ENCODE results near the gene LPP. TPM values are rescaled to one million over a fixed set of nuclear protein-coding genes. Genes with fewer than 3 reads are reported as not detected.

The LPP gene
- total RNA-seq, 1 experiment from 2014 or later: 22.1 TPM

DNA sequence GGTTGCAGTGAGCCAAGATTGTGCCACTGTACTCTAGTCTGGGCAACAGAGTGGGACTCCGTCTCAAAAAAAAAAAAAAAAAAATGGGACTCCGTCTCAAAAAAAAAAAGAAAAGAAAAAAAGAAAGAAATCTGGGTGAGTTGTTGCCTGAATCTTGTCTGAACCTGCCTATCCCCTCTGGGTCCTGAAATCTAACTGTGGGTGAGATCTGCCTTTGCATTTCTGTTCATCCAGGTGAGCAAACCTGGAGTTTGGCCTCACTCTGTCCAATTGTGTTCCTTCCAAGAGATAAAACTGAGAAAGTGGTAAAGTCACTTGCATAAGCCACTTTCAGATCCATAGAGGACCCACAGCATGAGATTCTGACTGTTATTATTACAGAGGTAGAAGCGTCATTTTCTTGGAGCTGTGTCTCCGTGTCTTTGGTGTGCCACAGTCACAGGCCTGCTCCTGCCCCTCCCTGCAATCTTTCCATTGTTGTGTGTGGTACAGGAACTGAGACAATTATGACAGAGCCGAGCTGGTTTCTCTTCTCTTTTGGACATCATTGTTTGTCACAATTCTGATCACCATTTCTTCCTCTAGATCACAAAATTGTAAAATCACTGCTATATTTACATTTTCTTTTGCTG is 235.9 kb downstream of the LPP start:
- no peak for DNase-seq (ENCODE audit: extremely low read depth, low read depth)

DNA sequence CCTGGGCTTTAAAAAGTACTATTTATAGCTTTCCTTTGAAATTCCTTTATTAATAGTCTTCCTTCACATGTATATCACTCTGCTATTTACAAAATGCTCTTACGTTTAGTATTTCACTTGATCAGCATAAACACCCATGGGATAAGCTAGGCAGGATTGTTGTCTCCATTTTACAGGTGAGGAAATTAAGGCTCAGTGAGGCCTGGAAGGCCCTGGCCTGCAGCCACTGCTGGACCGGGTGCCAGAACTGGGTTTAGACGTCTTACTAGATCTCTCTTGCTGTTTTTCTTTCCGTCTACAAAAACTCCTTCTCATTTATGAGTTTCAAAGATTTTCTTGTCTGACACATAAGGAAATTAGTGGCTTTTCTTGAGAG is 236.4 kb downstream of the LPP start:
- DNase-seq (ENCODE audit: extremely low read depth, low read depth): no peak

DNA sequence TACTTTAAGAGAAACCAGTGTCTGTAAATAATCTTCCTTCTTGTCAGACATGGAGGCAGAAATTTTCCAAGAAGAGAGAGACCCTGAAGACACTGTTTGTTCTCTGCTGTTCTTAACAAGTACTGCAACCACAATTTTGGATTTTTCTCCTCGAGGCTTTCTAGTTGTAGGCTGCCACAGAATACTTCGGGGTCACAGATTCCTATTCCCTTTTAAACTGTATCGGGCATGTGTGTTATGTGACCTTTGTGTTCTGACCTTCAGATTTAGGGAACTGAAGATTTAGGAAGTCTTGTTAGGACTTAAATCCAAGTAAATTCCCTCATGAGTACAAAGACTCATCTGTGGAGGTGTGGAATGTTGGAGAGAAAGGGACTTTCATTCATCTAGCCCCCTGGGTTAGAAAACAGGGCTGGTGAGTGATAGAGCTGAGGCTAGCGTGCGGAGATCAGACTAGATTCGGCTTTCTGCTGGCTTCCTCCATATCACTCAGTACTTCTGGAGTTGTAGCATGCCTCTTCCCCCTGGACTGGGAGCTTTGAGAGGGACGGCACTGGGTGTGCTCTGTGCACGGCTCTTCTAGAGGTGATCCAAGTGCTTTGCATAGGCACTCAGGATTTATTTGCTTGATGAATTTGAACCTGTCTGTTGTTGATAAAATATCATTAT is 237.0 kb downstream of the LPP start:
- DNase-seq (ENCODE audit: extremely low read depth, low read depth): no peak

DNA sequence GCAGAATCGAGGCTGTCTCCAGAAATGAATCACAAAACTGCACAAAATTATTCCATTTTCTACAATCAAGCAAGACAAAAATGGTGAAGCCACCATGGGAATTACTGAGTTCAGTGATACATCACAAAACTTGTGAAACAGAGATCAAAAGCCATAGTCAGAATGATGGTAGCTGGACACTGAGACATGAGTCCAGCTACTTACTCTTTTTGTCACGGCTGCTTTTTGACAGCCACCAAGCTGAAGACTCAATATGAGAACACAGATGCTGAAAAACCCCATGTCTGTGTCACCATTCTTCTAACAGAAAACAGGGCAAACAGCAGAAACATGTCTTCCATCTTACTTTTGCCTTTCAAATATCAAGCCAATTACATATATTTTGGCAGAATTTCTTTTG is 237.6 kb downstream of the LPP start:
- no peak for DNase-seq (ENCODE audit: extremely low read depth, low read depth)

DNA sequence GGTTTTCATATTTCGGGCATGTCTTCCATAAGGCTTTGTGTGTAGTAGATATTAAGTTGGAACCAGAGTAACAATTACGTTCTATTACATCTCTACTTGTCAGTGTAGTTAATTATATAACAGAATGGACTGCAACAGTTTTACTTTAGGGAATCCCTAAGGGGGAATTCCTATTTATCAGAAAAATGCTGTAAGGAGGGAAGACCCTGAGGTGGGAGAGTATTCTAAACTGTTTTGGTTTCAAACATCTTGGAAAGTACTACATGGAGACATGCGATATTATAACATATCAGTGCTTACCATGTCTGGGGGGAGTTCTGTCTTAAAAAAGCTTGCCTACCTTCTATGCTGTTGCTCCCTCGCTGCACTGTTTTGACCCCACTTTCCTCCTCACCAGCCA is 238.1 kb downstream of the LPP start:
- DNase-seq (ENCODE audit: extremely low read depth, low read depth): no peak

DNA sequence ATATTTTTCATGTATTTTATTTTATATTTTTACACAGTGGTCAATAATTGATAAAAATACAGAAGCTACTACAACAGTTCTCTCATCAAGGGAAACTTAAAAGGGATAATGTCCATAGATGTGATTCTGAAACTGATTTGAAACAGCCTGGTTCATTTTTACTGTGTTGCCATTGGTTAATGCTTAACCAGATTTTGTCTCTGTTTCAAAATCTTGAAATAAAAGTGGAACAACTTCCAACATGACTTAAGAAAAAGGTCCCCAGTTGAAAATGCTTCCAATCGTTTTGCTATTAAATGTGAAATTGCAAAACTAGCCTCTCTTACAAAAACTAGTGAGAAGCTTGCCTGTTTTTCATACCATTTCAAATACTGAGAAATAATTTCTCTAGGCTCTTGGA is 240.7 kb downstream of the LPP start:
- no peak for DNase-seq (ENCODE audit: extremely low read depth, low read depth)

DNA sequence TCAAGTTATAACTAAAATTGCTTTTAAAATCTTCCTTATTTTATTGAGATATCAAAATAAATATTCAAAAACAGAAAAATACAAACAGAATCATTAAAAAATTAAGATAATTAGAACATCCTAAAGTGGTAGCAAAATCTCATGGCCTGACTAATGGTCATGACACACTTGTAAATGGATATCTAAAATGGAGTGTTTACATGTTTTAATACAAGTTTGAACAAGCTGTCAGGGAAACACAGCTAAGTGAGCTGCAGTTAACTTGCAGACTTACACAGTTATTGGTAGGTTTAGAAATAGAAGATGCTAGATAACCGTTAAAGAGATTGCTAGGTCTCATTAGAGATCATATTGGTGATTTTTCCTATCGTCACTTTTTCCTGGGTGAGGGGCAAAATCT is 242.3 kb downstream of the LPP start:
- no peak for DNase-seq (ENCODE audit: extremely low read depth, low read depth)

DNA sequence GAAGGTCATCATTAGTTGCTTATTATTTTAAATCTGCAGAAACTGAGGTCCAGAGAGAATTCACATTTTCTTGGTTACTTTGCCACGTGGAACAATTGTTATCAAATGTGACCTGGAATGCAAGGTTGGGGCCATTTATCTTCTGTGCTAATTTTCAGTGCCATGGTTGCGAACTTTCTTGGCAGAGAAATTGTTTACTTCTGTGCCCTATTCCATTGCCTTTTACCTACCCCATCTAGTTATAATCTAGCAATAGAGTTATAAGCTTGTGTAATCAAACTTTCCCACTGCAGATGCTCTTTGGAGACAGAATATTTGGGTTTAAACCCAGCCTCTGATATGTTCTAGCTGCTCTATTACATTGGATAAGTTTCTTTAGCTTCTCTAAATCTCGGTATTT is 242.9 kb downstream of the LPP start:
- DNase-seq (ENCODE audit: extremely low read depth, low read depth): no peak

DNA sequence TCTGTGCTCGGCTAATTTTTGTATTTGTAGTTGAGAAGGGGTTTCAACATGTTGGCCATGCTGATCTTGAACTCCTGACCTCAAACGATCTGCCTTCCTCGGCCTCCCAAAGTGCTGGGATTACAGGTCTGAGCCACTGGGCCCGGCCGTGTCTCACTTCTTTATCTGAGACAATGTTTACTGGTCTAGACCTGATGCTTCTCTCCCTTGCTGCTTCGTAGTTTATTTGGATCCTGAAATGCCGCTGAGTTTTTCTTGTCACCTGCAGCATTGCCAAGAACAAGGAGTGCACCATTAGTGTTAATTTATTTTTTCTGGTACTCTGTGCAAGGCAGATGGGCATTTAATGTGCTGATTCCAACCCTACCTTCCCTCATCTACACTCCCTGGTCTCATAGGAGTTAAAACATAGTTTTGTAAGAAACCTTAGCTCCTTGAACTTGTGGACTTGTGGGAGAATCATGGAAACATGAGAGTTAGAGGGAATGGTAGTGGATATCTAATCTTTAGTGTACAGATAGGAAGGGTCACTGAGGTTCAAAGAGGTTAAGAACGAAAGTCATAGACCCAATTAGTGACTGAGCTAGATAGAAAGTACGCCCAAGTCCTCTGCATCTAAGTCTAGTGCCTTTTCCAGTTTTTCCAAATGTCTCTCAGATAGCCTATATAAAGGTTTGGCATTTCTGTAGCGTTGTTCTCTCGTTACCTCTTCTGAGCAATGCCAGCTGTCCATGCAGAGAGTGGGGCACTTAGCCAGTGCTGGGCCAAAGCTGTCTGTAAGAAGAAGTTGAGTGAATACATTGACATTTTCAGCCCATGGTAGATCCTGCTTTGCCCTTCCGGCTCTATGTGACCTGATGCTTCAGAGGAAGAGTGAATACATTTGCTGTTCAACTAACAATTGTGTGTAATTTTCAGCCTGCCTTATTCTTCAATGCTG is 244.1 kb downstream of the LPP start:
- no peak for DNase-seq (ENCODE audit: extremely low read depth, low read depth)

DNA sequence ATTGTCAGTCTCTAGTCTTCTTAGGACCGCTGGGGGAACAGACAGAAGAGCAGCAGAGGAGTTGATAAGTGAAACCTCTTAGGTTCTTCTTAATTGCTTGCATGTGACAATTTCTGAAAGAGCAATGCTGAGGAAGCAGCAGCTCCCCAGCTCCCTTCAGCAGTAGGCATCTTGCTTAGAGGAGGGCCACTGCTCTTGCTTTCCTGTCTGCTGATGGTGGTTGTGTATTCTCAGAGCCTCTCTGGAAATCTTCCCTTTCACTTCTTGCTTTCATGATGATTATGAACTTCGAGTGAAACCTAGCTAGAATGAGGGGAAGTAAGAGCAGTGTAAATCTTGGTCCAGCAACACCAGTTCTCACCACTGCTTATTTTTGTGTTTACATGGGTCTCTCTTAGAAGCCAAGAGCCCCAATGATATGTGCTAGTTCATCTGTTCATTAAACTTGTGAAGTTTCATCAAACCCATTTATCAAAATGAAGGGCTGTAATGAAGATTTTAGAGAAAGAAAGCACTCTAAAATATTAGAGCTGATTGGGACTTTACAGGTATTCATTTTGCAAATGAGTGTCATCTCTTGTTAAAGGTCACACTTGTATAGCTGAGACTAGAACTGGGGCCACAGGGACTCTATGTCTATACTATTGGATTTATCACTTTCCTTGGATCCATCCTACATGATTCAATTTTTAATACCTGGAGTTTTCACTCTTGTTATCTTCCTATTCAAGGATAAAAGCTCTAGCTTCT is 246.7 kb downstream of the LPP start:
- no peak for DNase-seq (ENCODE audit: extremely low read depth, low read depth)

DNA sequence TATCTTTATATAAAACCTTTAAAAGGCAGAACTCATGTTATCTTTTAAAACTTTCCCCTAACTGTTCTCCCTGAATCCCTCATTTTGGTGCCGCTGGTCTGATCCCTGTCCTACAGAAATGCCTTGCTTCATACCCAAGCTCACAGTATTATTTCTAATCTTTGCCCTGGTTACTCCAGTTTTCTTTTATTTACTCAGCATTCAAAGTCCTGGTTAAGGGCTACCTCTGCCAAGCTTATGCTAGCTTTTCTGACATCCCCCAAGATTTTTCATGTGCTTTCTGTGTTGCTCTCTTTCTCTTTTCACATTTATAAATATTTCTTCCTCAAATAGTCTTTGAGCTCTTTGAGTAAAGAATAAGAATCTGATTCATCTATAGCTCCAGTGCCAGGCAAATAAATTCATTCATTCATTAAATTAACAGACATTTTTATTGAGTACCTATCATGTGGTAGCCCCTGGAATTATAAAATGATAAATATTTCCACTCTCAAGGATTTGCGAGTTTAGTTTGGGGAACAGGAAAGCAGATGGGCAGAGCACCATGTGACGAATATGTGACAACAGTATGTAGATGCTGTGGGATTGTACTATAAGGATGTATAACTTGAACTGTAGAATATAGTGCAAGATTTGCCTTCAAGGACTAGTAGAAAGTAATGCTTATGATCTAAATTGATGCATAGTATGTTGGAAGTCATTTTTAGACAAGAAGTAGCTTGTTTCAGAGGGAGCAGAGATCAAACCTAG is 247.5 kb downstream of the LPP start:
- DNase-seq (ENCODE audit: extremely low read depth, low read depth): no peak

DNA sequence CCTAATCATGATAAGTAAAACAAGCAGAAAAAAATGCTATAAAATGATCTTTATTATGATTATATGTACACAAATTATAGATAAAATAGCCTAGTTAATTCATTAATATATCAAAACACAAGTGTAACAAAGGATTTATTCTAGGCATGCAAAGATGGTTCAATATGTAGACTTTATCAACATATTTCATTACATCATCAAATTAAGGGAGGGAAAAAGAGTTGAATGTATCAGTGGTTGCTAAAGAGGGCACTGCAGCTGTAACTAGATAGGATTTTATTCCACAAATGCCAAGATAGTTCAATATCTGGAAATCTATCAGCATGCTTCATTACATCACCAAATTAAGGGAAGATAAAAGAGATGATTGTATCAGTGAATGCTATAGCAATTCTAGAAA is 248.3 kb downstream of the LPP start:
- DNase-seq (ENCODE audit: extremely low read depth, low read depth): no peak

DNA sequence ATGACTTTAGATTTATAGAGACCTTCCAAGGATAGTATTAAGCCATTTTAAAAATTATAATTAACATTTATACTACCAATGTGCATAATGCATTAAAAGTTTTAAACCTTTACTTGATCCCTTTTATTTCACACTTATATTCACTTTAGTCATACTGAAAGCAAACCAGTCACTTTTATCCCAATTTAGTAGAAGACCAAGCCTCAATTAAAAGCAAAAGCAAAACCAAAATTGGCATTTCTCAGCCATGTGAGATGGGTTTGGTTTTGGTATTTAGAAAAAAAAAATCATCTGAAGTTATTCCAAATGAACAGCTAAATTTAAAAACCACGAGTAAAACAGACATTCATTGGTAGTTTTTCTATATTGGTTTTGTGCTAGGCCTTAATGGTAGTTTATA is 249.4 kb downstream of the LPP start:
- no peak for DNase-seq (ENCODE audit: extremely low read depth, low read depth)

DNA sequence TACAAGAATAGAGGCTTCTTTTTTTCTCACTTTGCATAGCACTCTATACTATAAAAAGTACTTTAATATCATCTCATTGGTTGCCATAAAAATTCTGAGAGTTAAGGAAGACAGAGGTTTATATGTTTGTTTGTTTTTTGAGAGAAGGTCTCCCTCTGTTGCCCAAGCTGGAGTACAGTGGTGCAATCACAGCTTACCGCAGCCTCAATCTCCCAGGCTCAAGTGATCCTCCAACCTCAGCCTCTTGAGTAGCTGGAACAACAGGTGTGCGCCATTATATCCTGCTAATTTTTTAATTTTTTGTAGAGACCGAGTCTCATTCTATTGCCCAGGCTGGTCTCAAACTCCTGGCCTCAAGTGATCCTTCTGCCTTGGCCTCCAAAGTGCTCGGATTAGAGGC is 250.2 kb downstream of the LPP start:
- no peak for DNase-seq (ENCODE audit: extremely low read depth, low read depth)

DNA sequence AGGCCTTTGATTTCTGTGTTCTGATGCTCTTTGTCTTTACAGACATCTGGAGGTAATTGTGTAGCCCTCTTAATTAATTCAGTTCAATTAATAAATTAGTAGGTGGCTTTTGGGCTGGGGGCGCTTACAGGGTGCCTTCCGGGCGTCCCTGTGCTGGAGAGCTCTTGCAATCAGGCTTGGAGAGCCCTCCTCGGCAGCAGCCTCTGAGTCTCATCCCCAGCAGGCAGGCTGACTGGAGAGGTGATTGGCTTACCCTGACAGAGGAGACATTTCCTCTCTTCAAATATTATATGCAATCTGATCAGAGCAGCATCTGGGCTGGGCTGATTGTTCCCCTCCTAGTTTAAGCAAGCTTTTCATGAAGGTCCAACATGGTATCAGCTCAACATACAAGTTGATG is 250.7 kb downstream of the LPP start:
- no peak for DNase-seq (ENCODE audit: extremely low read depth, low read depth)

DNA sequence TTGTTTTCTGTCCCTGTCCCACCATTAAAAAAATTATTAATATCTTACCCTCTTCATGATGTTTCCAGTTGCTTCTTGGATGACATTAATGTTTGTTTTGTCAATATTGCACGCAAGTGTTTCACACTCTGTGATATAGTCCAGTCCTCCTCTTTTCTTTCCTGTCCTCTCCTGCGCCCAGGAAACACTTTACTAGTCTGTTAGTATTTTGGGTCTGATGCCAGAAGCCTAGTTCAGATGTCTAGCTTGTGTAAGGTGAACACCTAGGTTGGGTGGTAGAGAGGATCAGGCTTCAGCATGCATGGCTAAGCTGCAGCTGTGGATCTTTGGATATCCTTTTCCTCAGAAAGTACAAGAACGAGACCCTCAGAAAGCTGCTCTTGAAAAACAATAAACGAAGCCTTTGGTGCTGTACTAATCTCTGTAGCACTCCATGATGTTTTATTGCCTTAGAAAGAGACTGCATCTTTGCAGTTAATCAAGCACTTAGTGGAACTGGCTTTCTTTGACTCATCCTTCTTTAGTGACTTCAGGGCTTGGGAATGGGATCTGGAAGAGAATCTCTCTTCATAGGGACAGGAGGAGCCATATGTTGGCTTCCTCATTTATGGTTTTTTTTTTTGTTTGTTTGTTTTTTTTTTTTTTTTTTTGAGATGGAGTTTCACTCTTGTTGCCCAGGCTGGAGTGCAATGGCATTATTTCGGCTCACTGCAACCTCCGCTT is 253.4 kb downstream of the LPP start:
- DNase-seq (ENCODE audit: extremely low read depth, low read depth): no peak

DNA sequence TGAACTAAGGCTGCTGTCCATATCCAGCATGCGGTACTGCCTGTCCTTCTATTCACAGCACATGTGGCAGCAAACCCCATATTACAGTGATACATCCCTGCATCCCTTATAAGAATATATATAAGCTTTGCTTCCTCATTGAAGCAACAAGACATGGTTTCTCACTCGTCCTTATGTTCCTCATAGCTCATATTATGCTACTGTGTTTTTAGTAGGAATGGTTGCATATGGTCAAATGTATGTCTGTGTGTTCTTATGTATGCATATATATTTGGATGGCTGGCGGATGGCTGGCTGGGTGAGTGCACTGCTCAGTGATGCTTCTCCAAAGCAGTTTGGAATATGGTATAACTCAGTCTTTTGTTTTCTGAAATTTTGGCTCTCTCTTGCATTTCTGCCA is 254.9 kb downstream of the LPP start:
- no peak for DNase-seq (ENCODE audit: extremely low read depth, low read depth)

DNA sequence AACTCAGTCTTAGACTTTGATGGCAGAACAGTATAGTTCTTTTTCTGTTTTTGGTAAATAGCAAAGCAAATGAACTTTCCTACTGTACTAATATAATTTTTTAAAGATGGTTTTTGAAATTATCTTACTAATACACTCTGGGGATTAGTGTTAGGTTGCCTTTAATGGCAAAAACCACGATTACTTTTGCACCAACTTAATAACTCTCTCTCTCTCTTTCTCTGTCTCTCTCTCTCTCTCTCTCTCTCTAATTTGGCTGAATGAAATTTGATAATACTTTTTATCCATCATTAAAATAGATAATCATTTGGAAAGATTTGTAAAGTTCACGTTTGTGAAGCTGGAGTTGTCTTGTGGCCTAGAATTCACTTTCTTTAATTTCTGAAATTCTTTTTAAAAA is 257.8 kb downstream of the LPP start:
- no peak for DNase-seq (ENCODE audit: extremely low read depth, low read depth)

DNA sequence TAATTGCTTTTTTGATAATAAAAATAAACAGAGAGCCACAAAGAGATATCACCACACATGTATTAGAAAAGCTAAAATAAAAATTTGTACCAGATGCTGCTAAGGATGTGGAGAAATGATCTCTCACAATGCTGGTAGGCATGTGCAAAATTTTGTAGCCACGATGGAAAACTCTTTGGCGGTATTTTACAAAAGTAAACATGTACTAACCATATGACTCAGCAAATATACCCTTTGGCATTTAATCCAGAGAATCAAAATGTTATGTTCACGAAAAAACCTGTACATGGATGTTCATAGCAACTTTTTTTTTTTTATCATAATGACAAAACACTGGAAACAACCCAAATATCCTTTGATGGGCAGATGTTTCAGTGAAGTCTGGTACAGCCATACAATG is 261.2 kb downstream of the LPP start:
- no peak for DNase-seq (ENCODE audit: extremely low read depth, low read depth)

DNA sequence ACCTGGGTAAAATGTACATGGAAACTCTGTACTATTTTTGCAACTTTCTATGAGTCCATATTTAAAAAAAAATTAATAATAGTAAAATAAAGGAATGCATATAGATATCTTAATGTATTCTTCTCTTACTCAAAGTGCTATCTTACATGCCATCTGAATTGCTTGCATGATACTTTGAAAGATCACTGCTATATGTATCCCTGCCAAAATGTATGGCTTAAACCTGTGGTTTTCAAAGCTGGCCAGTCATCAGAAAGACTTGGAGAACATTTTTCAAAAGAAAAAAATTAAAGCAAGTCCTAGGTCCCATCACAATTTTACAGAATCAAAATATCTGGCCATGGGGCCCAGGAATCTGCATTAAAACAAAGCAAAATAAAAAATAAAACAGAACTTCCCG is 262.1 kb downstream of the LPP start:
- DNase-seq (ENCODE audit: extremely low read depth, low read depth): no peak
